MCF 10A (cell line): Measurements from ENCODE around the gene WDFY3. TPM values are rescaled to one million over a fixed set of nuclear protein-coding genes. Genes with fewer than 3 reads are reported as not detected.
A peak's percentile ranks its signal among the peaks of the same experiment; 100 is the strongest.

Experiments
- BruUV-seq: library from RNA; stranded (reverse); fragments of 400-500 nt; replicated peaks from 2 replicates; lab custom pipeline; 2021; lab: Mats Ljungman, UMichigan
- CTCF ChIA-PET: fragments of 300-600 bp; sonication (Branson Sonifier 250); formaldehyde crosslinking; extraction: SDS; loops from one replicate; lab custom pipeline; 2021; ENCODE audit warnings: antibody characterized with exemption, inconsistent platforms; lab: Yijun Ruan, JAX
- POLR2A ChIA-PET: fragments of 300-600, 350-650 bp; sonication (Branson Sonifier 250); formaldehyde crosslinking; extraction: SDS; loops from one replicate; lab custom pipeline; 2020; ENCODE audit warnings: antibody characterized with exemption, inconsistent platforms; lab: Yijun Ruan, JAX
- DNase-seq: peaks from one replicate; pipeline ENCODE4 v3.0.0-alpha.2; 2018; ENCODE audit not compliant: unreplicated experiment
- H3K27ac Mint-ChIP-seq: one replicate; pipeline ENCODE4 v1.8.0; 2022; ENCODE audit warnings: mild to moderate bottlenecking, low read depth, mixed read lengths; ENCODE audit not compliant: unreplicated experiment
- H3K27me3 Mint-ChIP-seq: one replicate; pipeline ENCODE4 v1.8.0; 2022; ENCODE audit warnings: mixed read lengths; ENCODE audit not compliant: insufficient read depth, unreplicated experiment
- H3K36me3 Mint-ChIP-seq: one replicate; pipeline ENCODE4 v1.8.0; 2022; ENCODE audit warnings: mild to moderate bottlenecking, moderate library complexity, mixed read lengths; ENCODE audit not compliant: insufficient read depth, unreplicated experiment
- H3K4me1 Mint-ChIP-seq: one replicate; pipeline ENCODE4 v1.8.0; 2022; ENCODE audit warnings: mixed read lengths; ENCODE audit not compliant: insufficient read depth, unreplicated experiment
- H3K4me3 Mint-ChIP-seq: one replicate; pipeline ENCODE4 v1.8.0; 2022; ENCODE audit warnings: mild to moderate bottlenecking, moderate library complexity, mixed read lengths; ENCODE audit not compliant: unreplicated experiment
- H3K9me3 Mint-ChIP-seq: one replicate; pipeline ENCODE4 v1.8.0; 2022; ENCODE audit warnings: mixed read lengths; ENCODE audit not compliant: unreplicated experiment
- CTCF ChIP-seq: fragments of 200-600 bp; IDR thresholded peaks from one replicate; pipeline ENCODE4 v1.8.0; 2022; ENCODE audit warnings: antibody characterized with exemption, mild to moderate bottlenecking; ENCODE audit not compliant: unreplicated experiment
- intact Hi-C: fragments of 100-400 bp; cut with micrococcal nuclease; formaldehyde crosslinking; loops from 2 replicates; pipeline ENCODE4 v1.14.1; 2022
- total RNA-seq: library from RNA; stranded (reverse); gene quantifications from 2 replicates; pipeline ENCODE4 v1.2.3, GENCODE V29; 2022

The WDFY3 gene
- total RNA-seq, 1 experiment from 2014 or later, result 90.7 TPM

GRCh38 chr4:84718699-84719098 lies 247.8 kb downstream of the WDFY3 start:
- CTCF ChIA-PET, result no interaction called here
- Mint-ChIP-seq H3K27ac (peak overlapping the region; percentile 51), H3K4me3 (no peak overlapping the region), H3K4me1 (no peaks in the 10 kb centered on the region), H3K9me3 (no peaks in the 10 kb centered on the region), H3K36me3 (peaks cover 68% of the 10 kb centered on the region), H3K27me3 (no peaks in the 10 kb centered on the region)
- DNase-seq, result no peak
- no TSS peak for BruUV-seq
- TF ChIP-seq CTCF, result no peak
- POLR2A ChIA-PET, result no interaction called here
- intact Hi-C loops, result no loop called here

GRCh38 chr4:84710548-84710947 lies 255.9 kb downstream of the WDFY3 start:
- Mint-ChIP-seq H3K4me1 (no peaks in the 10 kb centered on the region), H3K4me3 (no peak overlapping the region), H3K9me3 (no peaks in the 10 kb centered on the region), H3K27me3 (no peaks in the 10 kb centered on the region), H3K36me3 (peaks cover 79% of the 10 kb centered on the region), H3K27ac (no peak overlapping the region)
- POLR2A ChIA-PET, result no interaction called here
- CTCF ChIA-PET, result interaction anchor here (0.7 kb wide), 1 partner anchor 223 kb away, joined by 3 read pairs; no protein-coding TSS in a partner anchor
- intact Hi-C loops, result no loop called here
- DNase-seq, result no peak
- BruUV-seq, result no TSS peak
- TF ChIP-seq CTCF, result no peak

GRCh38 chr4:84708406-84709135 lies 257.9 kb downstream of the WDFY3 start:
- DNase-seq, result no peak
- Mint-ChIP-seq H3K9me3 (no peaks in the 10 kb centered on the region), H3K4me1 (no peaks in the 10 kb centered on the region), H3K36me3 (peaks cover 71% of the 10 kb centered on the region), H3K27me3 (no peaks in the 10 kb centered on the region), H3K4me3 (no peak overlapping the region), H3K27ac (no peak overlapping the region)
- no TSS peak for BruUV-seq
- CTCF ChIA-PET, result interaction anchor here (0.7 kb wide), 1 partner anchor 130 kb away, joined by 3 read pairs; no protein-coding TSS in a partner anchor
- TF ChIP-seq CTCF, result no peak
- intact Hi-C loops, result no loop called here
- POLR2A ChIA-PET, result interaction anchor here (1.0 kb wide), 1 partner anchor 29 kb away, joined by 3 read pairs; no protein-coding TSS in a partner anchor

- H3K27me3 Mint-ChIP-seq, result no peaks in the 10 kb centered on the region
- ChIA-PET CTCF (no interaction called here), POLR2A (no interaction called here)
- no peaks in the 10 kb centered on the region for H3K9me3 Mint-ChIP-seq
- no peak for DNase-seq
- intact Hi-C loops, result no loop called here
- no peak overlapping the region for H3K27ac Mint-ChIP-seq
- H3K4me1 Mint-ChIP-seq, result no peaks in the 10 kb centered on the region
- H3K36me3 Mint-ChIP-seq, result peaks cover 73% of the 10 kb centered on the region
- BruUV-seq, result no TSS peak
- TF ChIP-seq CTCF, result no peak
- H3K4me3 Mint-ChIP-seq, result no peak overlapping the region
Measured at GRCh38 chr4:84706286-84706685, 260.2 kb downstream of the WDFY3 start.
